ENCODE data around the gene RBMX2.

DNA sequence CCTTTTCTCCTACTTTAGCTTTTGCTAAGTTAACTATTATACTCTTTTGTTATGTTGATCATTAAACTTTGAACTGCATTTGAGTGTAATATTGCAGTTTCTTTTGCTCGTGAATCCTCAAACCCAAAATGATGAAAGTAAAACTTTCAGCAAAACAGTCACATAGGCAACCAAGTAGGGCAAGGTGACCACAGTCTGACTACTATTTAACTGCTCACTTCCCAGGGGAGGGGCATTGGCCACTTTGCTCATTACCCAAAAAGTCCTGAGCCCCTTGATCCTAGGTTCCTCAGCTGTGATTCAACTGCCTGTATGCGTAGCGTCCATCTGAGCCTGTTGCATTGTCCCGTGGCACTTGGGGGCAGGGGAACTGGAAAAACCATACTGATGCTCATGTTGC, 17.0 kb downstream of the RBMX2 start:
- TF ChIP-seq, protein P1, sequence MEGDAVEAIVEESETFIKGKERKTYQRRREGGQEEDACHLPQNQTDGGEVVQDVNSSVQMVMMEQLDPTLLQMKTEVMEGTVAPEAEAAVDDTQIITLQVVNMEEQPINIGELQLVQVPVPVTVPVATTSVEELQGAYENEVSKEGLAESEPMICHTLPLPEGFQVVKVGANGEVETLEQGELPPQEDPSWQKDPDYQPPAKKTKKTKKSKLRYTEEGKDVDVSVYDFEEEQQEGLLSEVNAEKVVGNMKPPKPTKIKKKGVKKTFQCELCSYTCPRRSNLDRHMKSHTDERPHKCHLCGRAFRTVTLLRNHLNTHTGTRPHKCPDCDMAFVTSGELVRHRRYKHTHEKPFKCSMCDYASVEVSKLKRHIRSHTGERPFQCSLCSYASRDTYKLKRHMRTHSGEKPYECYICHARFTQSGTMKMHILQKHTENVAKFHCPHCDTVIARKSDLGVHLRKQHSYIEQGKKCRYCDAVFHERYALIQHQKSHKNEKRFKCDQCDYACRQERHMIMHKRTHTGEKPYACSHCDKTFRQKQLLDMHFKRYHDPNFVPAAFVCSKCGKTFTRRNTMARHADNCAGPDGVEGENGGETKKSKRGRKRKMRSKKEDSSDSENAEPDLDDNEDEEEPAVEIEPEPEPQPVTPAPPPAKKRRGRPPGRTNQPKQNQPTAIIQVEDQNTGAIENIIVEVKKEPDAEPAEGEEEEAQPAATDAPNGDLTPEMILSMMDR (conservative IDR thresholded peaks at IDR 0.05; ENCODE audit: low read depth, low read length), result no peak
- TF ChIP-seq POLR2A (IDR thresholded peaks at IDR 0.05; ENCODE audit: low read depth, low read length) (no peak), RFX5 (IDR thresholded peaks at IDR 0.05; ENCODE audit: low read depth, low read length) (no peak)
